Measurements from ENCODE around the gene SCARB1.

Gene SCARB1

GRCh38 chr12:124774462-124775167 is 89.0 kb downstream of the SCARB1 start:
- DNase-seq (ENCODE audit: low read depth), result peak; percentile 46

- DNase-seq (ENCODE audit: low read depth), result no peak
Observed at GRCh38 chr12:124774054-124774461, 89.6 kb downstream of the SCARB1 start.

GRCh38 chr12:124772289-124773170 is 91.1 kb downstream of the SCARB1 start:
- DNase-seq (ENCODE audit: low read depth), result no peak

- DNase-seq (ENCODE audit: low read depth), result peak; percentile 81
Observed at GRCh38 chr12:124771462-124772288, 92.0 kb downstream of the SCARB1 start.

GRCh38 chr12:124770728-124771127 is 92.9 kb downstream of the SCARB1 start:
- no peak for DNase-seq (ENCODE audit: low read depth)

- no peak for DNase-seq (ENCODE audit: low read depth)
Observed at GRCh38 chr12:124769881-124770512, 93.7 kb downstream of the SCARB1 start.

GRCh38 chr12:124769163-124769530 is 94.5 kb downstream of the SCARB1 start:
- DNase-seq (ENCODE audit: low read depth), result no peak

- no peak for DNase-seq (ENCODE audit: low read depth)
Observed at GRCh38 chr12:124768452-124769162, 95.1 kb downstream of the SCARB1 start.

- DNase-seq (ENCODE audit: low read depth), result peak; percentile 70
Observed at GRCh38 chr12:124767066-124767821, 96.4 kb downstream of the SCARB1 start.

GRCh38 chr12:124766727-124767065 is 97.0 kb downstream of the SCARB1 start:
- no peak for DNase-seq (ENCODE audit: low read depth)

GRCh38 chr12:124765581-124766489 is 97.8 kb downstream of the SCARB1 start:
- no peak for DNase-seq (ENCODE audit: low read depth)

GRCh38 chr12:124764870-124765580 is 98.6 kb downstream of the SCARB1 start:
- DNase-seq (ENCODE audit: low read depth), result no peak

- no peak for DNase-seq (ENCODE audit: low read depth)
Observed at GRCh38 chr12:124764451-124764850, 99.2 kb downstream of the SCARB1 start.

- no peak for DNase-seq (ENCODE audit: low read depth)
Observed at GRCh38 chr12:124763594-124763979, 100.1 kb downstream of the SCARB1 start.

GRCh38 chr12:124762791-124763593 is 100.7 kb downstream of the SCARB1 start:
- no peak for DNase-seq (ENCODE audit: low read depth)

- no peak for DNase-seq (ENCODE audit: low read depth)
Observed at GRCh38 chr12:124762384-124762783, 101.3 kb downstream of the SCARB1 start.

- DNase-seq (ENCODE audit: low read depth), result no peak
Observed at GRCh38 chr12:124761871-124762270, 101.8 kb downstream of the SCARB1 start.

- DNase-seq (ENCODE audit: low read depth), result no peak
Observed at GRCh38 chr12:124761056-124761455, 102.6 kb downstream of the SCARB1 start.
